K562 (cell line): ENCODE results near the gene CYB561A3. TPM values are rescaled to one million over a fixed set of nuclear protein-coding genes. Genes with fewer than 3 reads are reported as not detected.

Experiments
- ARID1B ChIP-seq: fragments of 450-650 bp; IDR thresholded peaks from 2 replicates; pipeline ENCODE4 v1.6.1; 2016; ENCODE audit warnings: antibody characterized with exemption, mild to moderate bottlenecking, inconsistent platforms
- COPS2 ChIP-seq: fragments of 450-650 bp; conservative IDR thresholded peaks from 2 replicates; pipeline ENCODE4 v1.6.1; 2016; ENCODE audit warnings: mild to moderate bottlenecking, moderate library complexity
- HNRNPK ChIP-seq: fragments of 200-400 bp; formaldehyde crosslinking; IDR thresholded peaks from one replicate; pipeline ENCODE4 v1.6.1; 2018; ENCODE audit warnings: mild to moderate bottlenecking, low read depth, low read length; ENCODE audit not compliant: poor library complexity, severe bottlenecking
- NR0B1 ChIP-seq: fragments of 450-650 bp; IDR thresholded peaks from one replicate; pipeline ENCODE4 v1.6.1; 2018; ENCODE audit warnings: mild to moderate bottlenecking, moderate library complexity; ENCODE audit not compliant: partially characterized antibody
- NR2C2 ChIP-seq, 2 experiments: fragments of 200-800 bp in 1 of 2; sonication (Bioruptor generic) in 1 of 2; sonication (generic) in 1 of 2; formaldehyde crosslinking in 1 of 2; IDR thresholded peaks; 2 replicates each; pipeline versions ENCODE4 v1.6.1 to v1.8.0; 2016 to 2022; ENCODE audit warnings: mild to moderate bottlenecking in 1 of 2, missing compliant biosample characterization in 1 of 2, missing genetic modification characterization in 1 of 2, missing genetic modification reagents in 1 of 2
- SMAD4 ChIP-seq: fragments of 250-450 bp; sonication (Bioruptor Pico); conservative IDR thresholded peaks from 2 replicates; pipeline ENCODE4 v1.8.0; 2021; ENCODE audit warnings: inconsistent platforms, mild to moderate bottlenecking, moderate library complexity
- TRIM24 ChIP-seq, 2 experiments: fragments of 450-650 bp; IDR thresholded peaks; 2 replicates each; pipeline ENCODE4 v1.6.1; 2016
- ZKSCAN1 ChIP-seq: fragments of 150-350 bp; IDR thresholded peaks from 2 replicates; pipeline ENCODE4 v1.6.1; 2016; ENCODE audit warnings: low read depth, low read length
- ZNF407 ChIP-seq: fragments of 450-650 bp; IDR thresholded peaks from 2 replicates; pipeline ENCODE4 v1.6.1; 2016; ENCODE audit warnings: low read depth
- ZNF609 ChIP-seq: sonication (generic); formaldehyde crosslinking; IDR thresholded peaks from 2 replicates; pipeline ENCODE4 v1.8.1; 2023; ENCODE audit warnings: missing genetic modification reagents, mild to moderate bottlenecking, borderline replicate concordance
- polyA plus RNA-seq, 8 experiments: library from polyadenylated mRNA; depleted of rRNA in 4 of 8; stranded (reverse) in 5 of 8; unstranded in 3 of 8; fragments of >200 nt; fragmentation: Nextera tagmentation in 2 of 8; fragmentation: Illumina TruSeq in 1 of 8; extraction: Ambion mirVana in 2 of 8; extraction: Trizol in 1 of 8; gene quantifications; 2 replicates each; pipeline versions ENCODE4 v1.2.1 to v1.2.3, GENCODE V29; 2011 to 2014; ENCODE audit warnings: inconsistent platforms in 1 of 8, missing spikeins in 1 of 8
- total RNA-seq, 7 experiments: library from RNA; depleted of rRNA in 6 of 7; stranded (reverse); fragments of >200 nt in 6 of 7; fragmentation: Illumina TruSeq in 2 of 7; extraction: Trizol in 2 of 7; gene quantifications; 2 replicates each; pipeline versions ENCODE4 v1.2.1 to v1.2.3, GENCODE V29; 2011 to 2021; ENCODE audit warnings: low replicate concordance in 1 of 7
- TF ChIP-seq, protein P1 (sequence below): IDR thresholded peaks from 2 replicates; pipeline ENCODE4 v1.6.1; 2014; ENCODE audit warnings: antibody characterized with exemption

Gene CYB561A3
- total and polyA plus RNA-seq, 9 of the 15 experiments (the other 6 are each of a cell fraction or from before 2014, with no cell fraction given): 29.2 to 78.9 (median 37.9) TPM

- TF ChIP-seq ZNF609 (no peak), TRIM24 (IDR thresholded peaks at IDR 0.05) (no peak), SMAD4 (CRISPR knock-in tag) (0 out of 2 replicates have a peak, but pooled peaks have one; percentile 50), HNRNPK (no peak), NR0B1 (no peak), COPS2 (no peak), ZKSCAN1 (no peak), ZNF407 (0 out of 2 replicates have a peak, but pooled peaks have one; percentile 48), ARID1B (no peak), NR2C2 (CRISPR knock-in tag; IDR thresholded peaks at IDR 0.05) (no peak), NR2C2 (tag; IDR thresholded peaks at IDR 0.05) (peak; percentile 76)
- TF ChIP-seq, protein P1, sequence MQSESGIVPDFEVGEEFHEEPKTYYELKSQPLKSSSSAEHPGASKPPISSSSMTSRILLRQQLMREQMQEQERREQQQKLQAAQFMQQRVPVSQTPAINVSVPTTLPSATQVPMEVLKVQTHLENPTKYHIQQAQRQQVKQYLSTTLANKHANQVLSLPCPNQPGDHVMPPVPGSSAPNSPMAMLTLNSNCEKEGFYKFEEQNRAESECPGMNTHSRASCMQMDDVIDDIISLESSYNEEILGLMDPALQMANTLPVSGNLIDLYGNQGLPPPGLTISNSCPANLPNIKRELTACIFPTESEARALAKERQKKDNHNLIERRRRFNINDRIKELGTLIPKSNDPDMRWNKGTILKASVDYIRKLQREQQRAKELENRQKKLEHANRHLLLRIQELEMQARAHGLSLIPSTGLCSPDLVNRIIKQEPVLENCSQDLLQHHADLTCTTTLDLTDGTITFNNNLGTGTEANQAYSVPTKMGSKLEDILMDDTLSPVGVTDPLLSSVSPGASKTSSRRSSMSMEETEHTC: no peak
These were observed 13.7 kb downstream of the CYB561A3 start (continued) for GRCh38 chr11:61347916-61348461.
